Activated CD8-positive, alpha-beta memory T cell treated with anti-CD3 and anti-CD28 coated beads, Interleukin-2, amount 10 ng/mL, durations not matched to agents 7 days and 5 days (primary cell): ENCODE results near the gene DAB1. TPM values are rescaled to one million over a fixed set of nuclear protein-coding genes. Genes with fewer than 3 reads are reported as not detected.

Source experiments
- ATAC-seq: fragments of 150-1000 bp; cut with Tn5 transposase; one replicate; pipeline ENCODE4 v1.10.0; 2021; ENCODE audit warnings: moderate library complexity
- CTCF ChIA-PET: fragments of 350-600 bp; sonication (Branson Sonifier 250); formaldehyde crosslinking; loops from one replicate; lab custom pipeline; 2021; ENCODE audit warnings: antibody characterized with exemption; lab: Charles Lee
- DNase-seq: peaks from one replicate; pipeline ENCODE4 v3.0.0-alpha.2; 2020
- H3K27ac Mint-ChIP-seq: one replicate; pipeline ENCODE4 v1.8.0; 2021; ENCODE audit warnings: mild to moderate bottlenecking, mixed read lengths
- H3K27me3 Mint-ChIP-seq: one replicate; pipeline ENCODE4 v1.8.0; 2021; ENCODE audit warnings: mixed read lengths
- H3K36me3 Mint-ChIP-seq: one replicate; pipeline ENCODE4 v1.8.0; 2021; ENCODE audit warnings: mild to moderate bottlenecking, mixed read lengths
- H3K4me1 Mint-ChIP-seq: one replicate; pipeline ENCODE4 v1.8.0; 2021; ENCODE audit warnings: mixed read lengths
- H3K4me3 Mint-ChIP-seq: one replicate; pipeline ENCODE4 v1.8.0; 2021; ENCODE audit warnings: mild to moderate bottlenecking, moderate library complexity, mixed read lengths
- H3K9me3 Mint-ChIP-seq: one replicate; pipeline ENCODE4 v1.8.0; 2022; ENCODE audit warnings: low read depth, mixed read lengths
- total RNA-seq, 2 experiments: library from RNA; stranded (reverse); gene quantifications; one replicate each; pipeline ENCODE4 v1.2.3, GENCODE V29; 2021

The DAB1 gene
- total RNA-seq, 2 experiments from 2014 or later, result 0.15 TPM; not detected in 1

DNA sequence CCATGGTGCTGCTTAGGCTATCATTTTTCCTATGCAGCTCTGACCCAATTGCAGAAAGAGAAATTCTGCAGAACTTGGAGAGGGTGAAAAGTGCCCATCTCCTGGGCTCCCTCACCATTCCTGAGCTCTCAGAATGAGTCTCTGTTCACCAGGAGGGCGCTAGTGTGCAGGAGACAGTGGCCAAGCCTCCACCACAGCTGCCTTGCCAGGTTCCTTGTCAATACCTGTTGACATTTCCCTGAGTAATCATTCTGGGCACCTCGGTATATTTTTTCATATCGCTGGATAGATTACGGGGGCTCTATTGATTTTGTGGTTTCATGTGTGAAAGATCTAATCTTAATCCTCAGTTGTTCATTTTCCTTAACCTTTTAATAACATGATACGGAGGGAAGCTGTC is 445.0 kb downstream of the DAB1 start:
- Mint-ChIP-seq H3K36me3 (no peaks in the 10 kb centered on the region), H3K9me3 (no peaks in the 10 kb centered on the region), H3K4me1 (no peaks in the 10 kb centered on the region), H3K27ac (no peak overlapping the region), H3K4me3 (no peak overlapping the region), H3K27me3 (no peaks in the 10 kb centered on the region)
- CTCF ChIA-PET, result interaction anchor here (0.6 kb wide), 1 partner anchor 516 kb away, joined by 3 read pairs; no protein-coding TSS in a partner anchor
- no peak for DNase-seq
- ATAC-seq, result no peak

DNA sequence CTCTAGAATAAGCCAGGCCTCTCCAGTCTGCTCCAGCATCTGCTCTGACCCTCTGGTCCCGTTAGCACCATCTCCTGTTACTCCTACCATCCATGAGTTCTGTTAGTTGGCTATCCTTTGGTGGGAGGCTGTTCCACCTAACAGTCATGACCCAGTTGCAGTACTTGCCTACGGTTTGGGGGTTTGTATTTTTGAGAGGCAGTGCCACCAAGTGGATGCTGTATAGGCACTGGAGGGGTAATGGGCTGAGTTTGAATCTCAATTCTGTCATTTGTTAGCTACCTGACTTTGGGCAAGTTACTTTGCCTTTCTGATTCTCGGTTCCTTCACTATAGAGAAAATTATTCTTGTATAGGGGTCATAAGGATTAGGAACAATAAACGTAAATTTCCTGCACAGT is 445.9 kb downstream of the DAB1 start:
- H3K36me3 Mint-ChIP-seq, result no peaks in the 10 kb centered on the region
- ATAC-seq, result no peak
- CTCF ChIA-PET, result no interaction called here
- H3K4me3 Mint-ChIP-seq, result no peak overlapping the region
- no peak overlapping the region for H3K27ac Mint-ChIP-seq
- no peaks in the 10 kb centered on the region for H3K4me1 Mint-ChIP-seq
- no peak for DNase-seq
- H3K9me3 Mint-ChIP-seq, result no peaks in the 10 kb centered on the region
- H3K27me3 Mint-ChIP-seq, result no peaks in the 10 kb centered on the region

DNA sequence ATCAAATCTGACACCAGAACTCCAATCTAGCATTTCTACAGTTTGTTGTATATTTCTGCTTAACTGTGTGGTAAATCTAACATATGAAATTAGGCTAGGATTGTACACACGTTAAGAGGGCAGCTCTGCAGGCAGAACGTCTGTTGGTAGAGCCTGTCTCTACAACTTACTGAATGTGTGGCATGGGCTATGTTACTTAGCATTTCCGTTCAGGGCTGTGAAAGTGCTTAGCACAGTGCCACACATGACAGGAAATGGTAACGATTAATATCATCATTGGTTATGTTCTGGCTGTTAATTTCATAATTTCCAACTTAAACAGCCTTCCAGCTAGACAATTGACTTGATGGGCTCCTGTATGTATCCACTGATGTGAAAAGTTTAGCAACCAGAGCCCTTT is 448.4 kb downstream of the DAB1 start:
- no peaks in the 10 kb centered on the region for H3K36me3 Mint-ChIP-seq
- no peaks in the 10 kb centered on the region for H3K27me3 Mint-ChIP-seq
- no peaks in the 10 kb centered on the region for H3K4me1 Mint-ChIP-seq
- CTCF ChIA-PET, result no interaction called here
- no peaks in the 10 kb centered on the region for H3K9me3 Mint-ChIP-seq
- H3K27ac Mint-ChIP-seq, result no peak overlapping the region
- no peak for ATAC-seq
- H3K4me3 Mint-ChIP-seq, result no peak overlapping the region
- no peak for DNase-seq

DNA sequence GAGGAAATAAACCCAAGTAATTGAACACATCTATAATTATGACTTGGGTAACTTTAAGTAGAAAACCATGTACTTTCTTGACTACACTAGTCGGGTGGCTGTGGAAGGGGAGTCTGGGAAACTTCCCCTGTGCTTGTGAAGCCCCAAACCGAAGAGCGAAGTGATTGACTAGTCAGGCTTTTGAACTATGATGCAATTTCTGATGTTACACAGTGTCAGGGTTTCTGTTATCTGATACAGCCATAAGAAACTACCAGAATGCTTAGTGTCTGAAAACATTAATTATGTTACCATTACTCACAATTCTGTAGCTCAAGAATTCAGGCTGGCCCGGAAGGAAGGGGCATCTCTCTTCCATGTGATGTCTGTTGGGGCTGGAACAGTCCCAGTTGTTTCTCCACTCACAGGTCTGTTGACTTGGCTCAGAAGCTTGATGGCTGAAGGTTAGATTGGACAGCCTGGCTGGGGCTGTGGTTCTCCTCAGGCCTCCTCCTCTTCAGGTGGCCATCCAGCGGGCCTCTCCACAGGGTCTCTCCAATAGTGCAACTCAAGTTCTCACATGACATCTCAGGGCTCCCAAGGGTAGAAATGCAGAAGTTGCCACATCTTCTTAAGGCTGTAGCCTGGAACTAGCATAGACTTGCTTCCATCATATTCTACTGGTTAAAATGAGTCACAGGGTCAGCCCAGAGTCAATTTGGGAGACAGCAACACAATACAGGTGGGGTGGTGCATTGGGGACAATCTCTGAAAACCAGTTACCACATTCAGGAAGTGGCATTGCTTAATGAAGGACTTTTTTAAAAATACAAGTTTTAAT is 449.7 kb downstream of the DAB1 start:
- DNase-seq, result no peak
- H3K27ac Mint-ChIP-seq, result no peak overlapping the region
- no peaks in the 10 kb centered on the region for H3K4me1 Mint-ChIP-seq
- no peak for ATAC-seq
- CTCF ChIA-PET, result no interaction called here
- H3K36me3 Mint-ChIP-seq, result no peaks in the 10 kb centered on the region
- peaks cover 2% of the 10 kb centered on the region for H3K9me3 Mint-ChIP-seq
- H3K27me3 Mint-ChIP-seq, result no peaks in the 10 kb centered on the region
- no peak overlapping the region for H3K4me3 Mint-ChIP-seq

DNA sequence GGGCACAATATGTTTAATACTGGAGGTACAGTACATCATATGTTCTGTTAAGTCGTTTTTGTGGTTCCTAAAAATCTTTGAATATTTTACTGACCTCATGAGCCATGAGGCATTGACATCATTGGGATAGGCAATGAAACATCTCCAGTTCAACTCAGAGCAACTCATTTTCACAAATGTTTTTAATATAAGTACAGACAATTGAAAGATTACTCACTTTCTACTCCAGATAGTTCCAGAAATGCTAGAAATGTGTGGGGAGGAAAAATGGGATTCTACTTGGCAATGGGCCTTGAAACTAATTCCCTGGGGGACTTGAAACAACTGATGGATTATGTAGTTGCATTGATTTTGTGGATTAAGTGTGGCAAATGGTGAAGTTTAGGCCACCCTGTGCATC is 450.9 kb downstream of the DAB1 start:
- Mint-ChIP-seq H3K9me3 (peaks cover 4% of the 10 kb centered on the region), H3K4me1 (no peaks in the 10 kb centered on the region), H3K36me3 (no peaks in the 10 kb centered on the region), H3K27me3 (no peaks in the 10 kb centered on the region), H3K4me3 (no peak overlapping the region), H3K27ac (no peak overlapping the region)
- DNase-seq (no peak), ATAC-seq (no peak)
- CTCF ChIA-PET, result no interaction called here

DNA sequence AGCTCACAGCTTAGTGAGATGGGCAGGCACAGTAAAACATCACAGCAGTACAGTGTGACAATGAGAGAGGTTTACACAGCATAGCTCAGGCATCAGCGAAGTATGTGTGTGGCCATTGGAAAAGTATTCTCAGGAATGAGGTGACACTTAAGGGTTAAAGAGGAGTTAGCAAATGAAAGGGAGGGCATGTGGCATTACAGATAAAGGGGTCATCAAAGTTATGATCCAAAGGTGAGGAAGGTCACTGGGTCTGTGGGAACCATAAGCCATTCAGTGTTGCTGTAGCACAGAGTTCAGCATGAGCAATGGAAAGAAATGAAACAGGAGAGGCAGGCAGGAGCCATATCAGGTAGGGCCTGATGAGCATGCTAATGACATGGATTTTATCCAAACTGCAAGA is 453.6 kb downstream of the DAB1 start:
- CTCF ChIA-PET, result no interaction called here
- ATAC-seq (no peak), DNase-seq (no peak)
- no peak overlapping the region for H3K27ac Mint-ChIP-seq
- H3K36me3 Mint-ChIP-seq, result no peaks in the 10 kb centered on the region
- peaks cover 4% of the 10 kb centered on the region for H3K9me3 Mint-ChIP-seq
- no peaks in the 10 kb centered on the region for H3K4me1 Mint-ChIP-seq
- H3K27me3 Mint-ChIP-seq, result no peaks in the 10 kb centered on the region
- no peak overlapping the region for H3K4me3 Mint-ChIP-seq

DNA sequence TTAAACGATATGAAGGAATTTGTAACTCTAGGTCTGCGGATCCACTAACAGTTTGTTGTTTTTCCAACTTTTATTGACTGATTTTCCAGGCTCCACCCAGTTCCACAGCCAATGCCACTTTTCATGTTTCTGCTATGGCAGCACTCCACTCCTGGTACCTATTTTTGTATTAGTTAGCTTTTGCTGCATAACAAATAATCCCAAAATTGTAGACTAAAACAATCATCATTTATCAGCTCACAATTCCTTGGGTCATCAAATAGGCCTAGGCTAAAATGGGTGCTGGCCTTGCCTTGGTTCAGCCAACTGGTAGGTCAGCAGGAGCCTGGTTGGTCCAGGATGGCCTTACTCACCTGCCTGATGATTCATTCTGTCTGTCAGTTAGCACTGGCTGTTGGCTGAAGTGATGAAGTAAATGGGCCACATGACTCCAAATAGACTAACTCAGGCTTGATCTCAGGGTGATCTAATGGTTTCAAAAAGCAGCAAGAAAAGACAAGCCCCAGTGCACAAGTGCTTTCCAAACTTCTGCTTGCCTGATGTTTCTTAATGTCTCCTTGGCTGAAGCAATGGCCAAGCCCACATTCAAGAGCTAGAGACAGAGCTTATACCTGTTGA is 454.9 kb downstream of the DAB1 start:
- no peak for ATAC-seq
- H3K27me3 Mint-ChIP-seq, result no peaks in the 10 kb centered on the region
- DNase-seq, result no peak
- no peaks in the 10 kb centered on the region for H3K4me1 Mint-ChIP-seq
- H3K9me3 Mint-ChIP-seq, result peaks cover 4% of the 10 kb centered on the region
- CTCF ChIA-PET, result no interaction called here
- H3K27ac Mint-ChIP-seq, result no peak overlapping the region
- no peaks in the 10 kb centered on the region for H3K36me3 Mint-ChIP-seq
- H3K4me3 Mint-ChIP-seq, result no peak overlapping the region

DNA sequence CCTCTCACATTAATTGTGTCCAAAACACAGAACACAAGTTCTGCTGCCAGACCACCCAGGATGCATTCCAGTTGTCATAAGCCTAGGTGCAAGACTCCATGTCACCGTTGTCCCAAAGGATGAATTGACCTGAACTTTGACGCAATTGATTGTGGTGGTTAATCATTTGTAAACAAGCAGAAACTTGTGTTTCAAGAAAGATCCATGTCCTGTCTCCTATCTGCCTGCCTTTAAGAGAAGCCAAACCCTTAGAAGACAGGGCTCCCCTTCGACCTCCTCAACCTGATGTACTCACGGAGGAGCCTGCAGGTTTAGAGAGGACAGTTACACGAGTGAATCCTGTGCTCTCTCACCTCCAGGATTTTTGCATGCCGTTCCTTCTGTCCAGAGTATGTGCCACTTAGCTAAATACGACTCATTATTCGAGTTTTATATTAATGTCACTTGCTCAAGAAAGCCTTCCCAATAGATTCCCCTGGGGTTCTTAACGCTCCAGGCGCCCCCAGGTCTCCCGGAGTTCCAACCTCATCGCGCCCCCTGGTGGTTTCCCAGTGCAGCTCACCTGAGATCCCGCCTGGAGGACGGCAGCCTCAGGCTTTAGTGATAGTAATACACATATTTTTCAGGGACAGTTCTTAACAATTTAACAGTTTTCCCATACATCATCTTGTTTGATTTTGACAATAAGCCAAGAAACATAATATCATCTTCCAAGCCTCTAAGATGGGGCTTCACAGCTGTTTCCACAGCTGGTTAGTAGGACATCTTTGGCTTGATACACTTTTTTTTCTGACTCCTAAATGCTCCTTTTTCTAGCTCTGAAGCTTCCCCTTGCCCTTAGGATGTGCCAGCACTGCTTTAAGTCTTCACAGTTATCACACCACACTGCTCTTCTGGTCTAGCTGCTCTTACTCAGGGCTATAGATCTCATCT is 455.7 kb downstream of the DAB1 start:
- DNase-seq (no peak), ATAC-seq (no peak)
- H3K27me3 Mint-ChIP-seq, result no peaks in the 10 kb centered on the region
- H3K4me3 Mint-ChIP-seq, result no peak overlapping the region
- H3K36me3 Mint-ChIP-seq, result no peaks in the 10 kb centered on the region
- CTCF ChIA-PET, result no interaction called here
- peaks cover 4% of the 10 kb centered on the region for H3K9me3 Mint-ChIP-seq
- no peaks in the 10 kb centered on the region for H3K4me1 Mint-ChIP-seq
- H3K27ac Mint-ChIP-seq, result no peak overlapping the region

DNA sequence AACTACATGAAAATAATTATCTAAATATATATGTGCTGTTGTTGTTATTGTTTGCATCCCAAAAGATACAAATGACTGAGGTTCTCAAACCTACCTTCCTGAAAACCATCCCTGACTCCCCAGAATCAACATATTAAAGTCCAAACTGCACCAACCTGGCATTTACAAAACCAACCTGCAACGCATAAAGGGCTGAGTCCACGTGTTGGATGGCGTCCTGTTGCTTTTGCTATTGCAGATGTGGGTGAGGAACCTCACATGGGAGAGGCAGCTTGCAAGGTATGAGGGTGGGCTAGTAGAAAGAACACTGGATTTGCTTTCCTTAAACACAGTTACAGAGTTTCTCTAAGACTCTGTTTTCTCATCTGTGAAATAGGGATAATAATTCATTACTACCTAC is 456.5 kb downstream of the DAB1 start:
- ATAC-seq, result no peak
- CTCF ChIA-PET, result no interaction called here
- Mint-ChIP-seq H3K27me3 (no peaks in the 10 kb centered on the region), H3K4me3 (no peak overlapping the region), H3K27ac (no peak overlapping the region), H3K4me1 (no peaks in the 10 kb centered on the region), H3K36me3 (no peaks in the 10 kb centered on the region), H3K9me3 (peaks cover 4% of the 10 kb centered on the region)
- no peak for DNase-seq

DNA sequence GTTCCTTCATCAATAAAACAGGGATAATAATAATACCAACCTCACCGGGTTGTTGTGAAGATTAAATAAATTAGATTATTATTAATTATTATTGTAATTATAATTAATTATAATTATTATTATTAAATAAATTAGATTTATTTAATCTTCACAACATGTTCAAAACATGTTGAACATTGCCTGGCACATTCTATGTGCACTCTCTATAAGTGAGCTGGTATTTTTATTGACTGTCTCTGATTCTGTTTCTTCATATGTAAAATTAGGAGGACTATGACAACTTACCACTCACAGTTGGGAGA is 457.2 kb downstream of the DAB1 start:
- Mint-ChIP-seq H3K27me3 (no peaks in the 10 kb centered on the region), H3K9me3 (peaks cover 4% of the 10 kb centered on the region), H3K4me3 (no peak overlapping the region), H3K36me3 (no peaks in the 10 kb centered on the region), H3K27ac (no peak overlapping the region), H3K4me1 (no peaks in the 10 kb centered on the region)
- CTCF ChIA-PET, result no interaction called here
- DNase-seq (no peak), ATAC-seq (no peak)

DNA sequence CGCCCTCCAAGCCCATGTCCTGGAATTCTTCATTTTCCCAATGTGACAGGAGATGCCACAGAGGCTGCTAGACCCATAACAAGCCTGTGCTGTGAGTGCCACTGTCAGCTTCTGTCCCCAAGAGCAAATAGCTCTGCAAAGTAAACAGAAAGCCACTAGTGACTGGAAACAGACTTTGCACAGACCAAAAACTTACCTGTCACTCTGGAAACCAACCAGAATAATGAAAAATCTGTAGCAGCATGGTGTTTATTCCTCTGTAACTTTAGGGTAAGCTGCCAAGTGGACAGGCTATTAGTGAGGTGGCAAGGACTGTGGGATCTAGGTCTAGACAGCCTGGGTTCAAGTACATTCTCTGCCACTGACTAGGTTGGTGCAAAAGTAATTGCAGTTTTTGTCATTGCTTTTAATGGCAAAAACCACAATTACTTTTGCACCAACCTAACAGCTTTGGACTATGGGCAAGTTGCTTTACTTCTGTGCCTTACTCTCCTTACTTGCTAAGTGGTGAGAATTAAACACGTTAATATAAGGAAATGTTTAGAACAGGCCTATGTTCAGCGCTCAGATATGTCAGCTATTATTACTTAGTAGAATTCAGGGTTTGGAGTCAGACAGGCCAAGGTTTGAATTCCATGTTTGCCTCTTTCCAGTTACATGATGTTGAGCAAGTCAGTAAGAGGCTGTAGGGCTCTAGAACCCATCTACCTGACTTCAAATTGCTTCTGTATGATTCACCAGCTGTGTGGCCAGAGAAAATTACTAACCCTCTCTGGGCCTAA is 457.8 kb downstream of the DAB1 start, which contains the start of gene C8B:
C8B (minus strand) TSS at position 100 of the 782 bp plus-strand sequence; CDS start at position 33, 67 bp downstream.
- no peaks in the 10 kb centered on the region for H3K4me1 Mint-ChIP-seq
- H3K4me3 Mint-ChIP-seq, result no peak within 1 kb of the TSS
- H3K27me3 Mint-ChIP-seq, result no peaks in the 10 kb centered on the region
- ATAC-seq (no peak), DNase-seq (no peak)
- CTCF ChIA-PET, result no interaction called here
- H3K36me3 Mint-ChIP-seq, result no peaks in the 10 kb centered on the region
- H3K9me3 Mint-ChIP-seq, result peaks cover 4% of the 10 kb centered on the region
- no peak within 1 kb of the TSS for H3K27ac Mint-ChIP-seq

DNA sequence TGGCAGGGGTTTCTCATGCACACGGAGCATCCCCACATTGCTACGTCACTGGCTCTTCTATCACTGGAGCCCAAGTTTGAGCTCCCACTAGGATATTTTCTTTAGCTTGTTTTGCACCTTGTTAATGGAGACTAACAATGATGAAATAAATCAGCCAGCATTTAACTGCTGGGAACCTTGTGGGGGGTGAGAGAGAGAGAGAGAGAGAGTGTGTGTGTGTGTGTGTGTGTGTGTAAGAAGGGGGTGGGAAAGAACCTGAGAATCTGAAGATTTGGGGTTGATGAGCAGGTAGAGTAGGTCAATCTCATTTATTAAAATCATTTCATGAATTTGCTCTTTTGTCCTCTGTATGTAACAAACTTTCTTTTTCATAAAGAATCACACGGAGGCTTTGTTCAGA is 458.7 kb downstream of the DAB1 start:
- no peaks in the 10 kb centered on the region for H3K27me3 Mint-ChIP-seq
- no peaks in the 10 kb centered on the region for H3K36me3 Mint-ChIP-seq
- ATAC-seq (no peak), DNase-seq (no peak)
- H3K27ac Mint-ChIP-seq, result no peak overlapping the region
- no peaks in the 10 kb centered on the region for H3K4me1 Mint-ChIP-seq
- CTCF ChIA-PET, result no interaction called here
- H3K4me3 Mint-ChIP-seq, result no peak overlapping the region
- H3K9me3 Mint-ChIP-seq, result peaks cover 4% of the 10 kb centered on the region
